ENCODE results near the gene CBLB. TPM values are rescaled to one million over a fixed set of nuclear protein-coding genes. Genes with fewer than 3 reads are reported as not detected.

The CBLB gene
- total RNA-seq, 1 experiment from 2014 or later, result 8.6 TPM

GRCh38 chr3:105619651-105620050, 249.2 kb downstream of the CBLB start:
- in situ Hi-C loops (cut with HindIII; ENCODE audit: low pct_unique_long_range_greater_than_20kb, low sequenced_read_pairs) (no loop called here), intact Hi-C loops (cut with micrococcal nuclease; ENCODE audit: unreplicated experiment) (no loop called here)
- H3K36me3 ChIP-seq (ENCODE audit: control insufficient read depth, insufficient read depth, low read length), result no peaks in the 10 kb centered on the region
- ATAC-seq (no peak), DNase-seq (ENCODE audit: low read depth, low spot score) (no peak)
- CTCF ChIA-PET, result no interaction called here
- no peak overlapping the region for H3K27ac ChIP-seq (ENCODE audit: low read length)
- no peaks in the 10 kb centered on the region for H3K9me3 ChIP-seq (ENCODE audit: control insufficient read depth, insufficient read depth, low read depth, low read length)
- no TSS peak for BruUV-seq (replicated peaks)
- TF ChIP-seq SIN3A (IDR thresholded peaks at IDR 0.05; ENCODE audit: borderline replicate concordance, insufficient read depth, low read depth, low read length) (no peak), TCF7L2 (IDR thresholded peaks at IDR 0.05; ENCODE audit: low read depth, low read length) (no peak), POLR2AphosphoS5 (IDR thresholded peaks at IDR 0.05; ENCODE audit: low read depth, low read length) (no peak), REST (IDR thresholded peaks at IDR 0.05; ENCODE audit: insufficient read depth in 1 of 2, low read depth in 2 of 2, low read length in 1 of 2) (no peak), CTCF (IDR thresholded peaks at IDR 0.05) (no peak)
- no peaks in the 10 kb centered on the region for H3K27me3 ChIP-seq (ENCODE audit: control insufficient read depth, insufficient read depth, low read length)
- no peak overlapping the region for H3K4me3 ChIP-seq (ENCODE audit: low read depth in 2 of 2, low read length in 2 of 2)
- POLR2A ChIA-PET, result no interaction called here
- H3K4me1 ChIP-seq (ENCODE audit: control insufficient read depth, insufficient read depth, low read length), result no peaks in the 10 kb centered on the region

GRCh38 chr3:105618556-105618955, 250.3 kb downstream of the CBLB start:
- BruUV-seq (replicated peaks), result no TSS peak
- TF ChIP-seq TCF7L2 (IDR thresholded peaks at IDR 0.05; ENCODE audit: low read depth, low read length), result no peak
- no peak for TF ChIP-seq CTCF (IDR thresholded peaks at IDR 0.05)
- no peak for TF ChIP-seq SIN3A (IDR thresholded peaks at IDR 0.05; ENCODE audit: borderline replicate concordance, insufficient read depth, low read depth, low read length)
- TF ChIP-seq REST (IDR thresholded peaks at IDR 0.05; ENCODE audit: insufficient read depth in 1 of 2, low read depth in 2 of 2, low read length in 1 of 2), result no peak
- no peak for TF ChIP-seq POLR2AphosphoS5 (IDR thresholded peaks at IDR 0.05; ENCODE audit: low read depth, low read length)

More at GRCh38 chr3:105618556-105618955, 250.3 kb downstream of the CBLB start:
- no peaks in the 10 kb centered on the region for H3K4me1 ChIP-seq (ENCODE audit: control insufficient read depth, insufficient read depth, low read length)
- H3K4me3 ChIP-seq (ENCODE audit: low read depth in 2 of 2, low read length in 2 of 2), result no peak overlapping the region
- ChIA-PET CTCF (interaction anchor here (0.6 kb wide), 1 partner anchor 246 kb away, joined by 5 read pairs; no protein-coding TSS in a partner anchor), POLR2A (no interaction called here)
- H3K27me3 ChIP-seq (ENCODE audit: control insufficient read depth, insufficient read depth, low read length), result no peaks in the 10 kb centered on the region
- in situ Hi-C loops (cut with HindIII; ENCODE audit: low pct_unique_long_range_greater_than_20kb, low sequenced_read_pairs) (no loop called here), intact Hi-C loops (cut with micrococcal nuclease; ENCODE audit: unreplicated experiment) (no loop called here)
- DNase-seq (ENCODE audit: low read depth, low spot score), result no peak
- no peak for ATAC-seq
- H3K9me3 ChIP-seq (ENCODE audit: control insufficient read depth, insufficient read depth, low read depth, low read length), result no peaks in the 10 kb centered on the region
- no peak overlapping the region for H3K27ac ChIP-seq (ENCODE audit: low read length)
- H3K36me3 ChIP-seq (ENCODE audit: control insufficient read depth, insufficient read depth, low read length), result no peaks in the 10 kb centered on the region
